Rectal smooth muscle tissue (tissue), 1 donor: Measurements from ENCODE around the gene SERTM2.

Experiments used
- H3K27ac ChIP-seq: one replicate; pipeline ENCODE4 v1.7.0; 2013; ENCODE audit warnings: low read depth, low read length, inconsistent platforms
- H3K27me3 ChIP-seq: one replicate; pipeline ENCODE4 v1.7.0; 2013; ENCODE audit warnings: low read length; ENCODE audit not compliant: control insufficient read depth, insufficient read depth
- H3K36me3 ChIP-seq: one replicate; pipeline ENCODE4 v1.7.0; 2013; ENCODE audit warnings: low read length; ENCODE audit not compliant: control insufficient read depth, insufficient read depth
- H3K4me1 ChIP-seq: one replicate; pipeline ENCODE4 v1.7.0; 2013; ENCODE audit warnings: low read length; ENCODE audit not compliant: control insufficient read depth, insufficient read depth
- H3K4me3 ChIP-seq: one replicate; pipeline ENCODE4 v1.7.0; 2013; ENCODE audit warnings: low read length
- H3K9ac ChIP-seq: one replicate; pipeline ENCODE4 v1.7.0; 2013; ENCODE audit warnings: low read length

SERTM2 gene

GRCh38 chrX:111568354-111568753 lies 56.9 kb downstream of the SERTM2 start:
- Histone ChIP-seq H3K27me3 (no peaks in the 10 kb centered on the region), H3K4me3 (no peak overlapping the region), H3K36me3 (no peaks in the 10 kb centered on the region), H3K27ac (no peak overlapping the region), H3K4me1 (no peaks in the 10 kb centered on the region), H3K9ac (no peak overlapping the region)

DNA sequence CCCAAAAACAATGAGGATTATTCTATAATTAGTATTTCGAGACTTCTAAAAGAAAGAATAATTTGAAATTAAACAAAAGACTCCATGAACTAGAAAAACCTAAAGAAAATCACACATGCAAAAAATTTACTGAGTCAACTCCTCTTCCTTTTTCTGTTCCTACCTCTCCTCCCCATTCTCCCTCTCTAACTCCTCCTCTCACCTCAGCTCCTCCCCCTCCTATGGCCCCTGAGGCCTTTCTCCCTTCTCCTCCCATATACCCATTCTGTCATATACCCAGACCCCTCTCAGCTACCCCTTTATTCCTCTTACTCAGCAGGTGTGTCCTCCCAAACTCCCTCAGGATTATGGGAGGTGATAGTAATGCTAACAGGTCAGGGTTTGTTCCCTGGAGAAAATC lies 57.4 kb downstream of the SERTM2 start:
- Histone ChIP-seq H3K4me1 (no peaks in the 10 kb centered on the region), H3K4me3 (no peak overlapping the region), H3K27ac (no peak overlapping the region), H3K27me3 (no peaks in the 10 kb centered on the region), H3K36me3 (no peaks in the 10 kb centered on the region), H3K9ac (no peak overlapping the region)
